ENCODE results near the gene FAM83C.
"Not testable (repeated sequence)": the region's sequence is repeated elsewhere in the genome, so short reads cannot be mapped to it uniquely, and the experiment has no call there.

FAM83C gene

DNA sequence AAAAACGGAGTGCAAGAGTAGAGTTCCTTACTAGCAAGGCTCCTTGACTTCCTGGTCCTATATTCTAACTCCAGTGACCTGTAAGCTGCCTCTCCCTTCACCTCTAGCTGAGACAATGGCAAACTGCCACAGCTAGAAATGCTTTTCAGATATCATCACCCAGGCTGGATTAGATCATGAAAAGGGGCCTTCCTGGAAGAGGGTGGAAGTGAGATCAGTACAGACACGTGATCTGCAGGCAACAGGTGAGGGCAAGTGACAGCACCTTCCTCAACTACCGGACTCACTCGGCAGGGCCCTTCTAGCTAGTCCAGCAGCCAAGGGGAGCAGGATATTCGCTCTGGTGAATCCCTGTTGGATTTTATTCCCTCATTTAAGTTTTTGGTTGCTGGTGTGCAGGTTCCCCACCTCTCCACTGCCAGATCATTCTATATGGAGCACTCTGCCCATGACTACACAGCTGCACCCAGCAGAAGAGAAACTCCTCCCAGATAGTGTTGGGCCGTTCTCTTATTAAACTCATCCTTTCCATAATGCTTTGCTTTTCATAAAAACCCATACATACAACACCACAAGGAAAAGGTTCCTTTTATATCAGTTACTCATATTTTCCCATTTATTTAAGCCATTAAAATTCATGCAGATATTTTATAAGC lies 26.4 kb upstream of the FAM83C start:
- no peak for DNase-seq

DNA sequence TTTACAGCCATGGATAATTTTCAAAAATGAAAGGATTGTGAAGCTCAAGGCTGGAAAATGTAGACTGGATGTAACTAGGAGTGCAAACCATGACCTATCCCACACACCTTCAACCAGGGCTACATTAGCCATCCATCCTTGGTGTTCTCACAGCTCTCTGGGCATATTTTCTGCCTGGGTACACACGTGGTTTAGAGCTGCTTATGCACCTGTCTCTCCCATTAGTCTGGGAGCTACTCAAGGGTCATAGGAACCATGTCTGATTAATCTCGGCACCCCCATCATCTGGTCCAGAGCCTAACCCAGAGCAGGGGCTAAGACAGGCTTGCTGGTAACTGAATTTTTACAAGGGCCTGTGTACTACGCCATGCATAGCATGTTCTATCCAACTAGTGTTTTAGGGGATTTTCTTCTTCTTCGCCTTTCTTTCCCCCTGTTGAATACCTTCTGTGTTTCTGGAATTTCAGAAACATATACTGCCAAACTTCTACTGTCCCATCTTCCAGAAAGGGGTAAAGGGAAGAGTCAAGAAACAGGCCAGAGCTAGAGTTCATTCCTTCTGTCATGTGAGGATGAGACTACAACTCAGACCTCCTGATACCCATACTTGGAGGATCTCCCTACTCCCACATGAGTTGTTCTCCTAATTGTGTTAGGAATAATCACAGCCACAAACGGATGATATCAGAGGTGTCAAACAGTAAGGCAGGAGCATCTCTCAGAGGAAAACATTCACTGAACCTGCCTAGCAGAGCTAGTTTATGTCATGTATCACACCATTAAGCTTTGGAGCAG lies 25.4 kb upstream of the FAM83C start:
- DNase-seq = no peak

DNA sequence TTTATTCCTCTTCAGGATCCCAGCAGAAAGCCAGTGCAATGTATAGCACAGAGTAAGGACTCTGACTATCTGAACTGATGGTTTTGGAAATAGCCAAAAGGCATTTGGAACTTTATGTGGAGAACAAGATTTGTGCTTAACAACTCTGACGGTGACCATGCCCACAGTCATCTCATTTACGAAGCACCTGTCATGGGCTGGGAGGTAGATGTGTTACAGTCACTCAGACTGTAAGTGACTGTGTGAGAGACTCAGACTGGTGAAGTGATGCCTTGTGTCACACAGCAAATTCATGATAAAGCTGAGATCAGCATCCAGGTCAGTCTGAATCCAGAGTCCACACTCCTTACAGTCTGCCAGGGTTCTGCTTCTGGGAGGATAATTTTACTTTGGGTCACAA lies 23.9 kb upstream of the FAM83C start:
- DNase-seq = no peak

DNA sequence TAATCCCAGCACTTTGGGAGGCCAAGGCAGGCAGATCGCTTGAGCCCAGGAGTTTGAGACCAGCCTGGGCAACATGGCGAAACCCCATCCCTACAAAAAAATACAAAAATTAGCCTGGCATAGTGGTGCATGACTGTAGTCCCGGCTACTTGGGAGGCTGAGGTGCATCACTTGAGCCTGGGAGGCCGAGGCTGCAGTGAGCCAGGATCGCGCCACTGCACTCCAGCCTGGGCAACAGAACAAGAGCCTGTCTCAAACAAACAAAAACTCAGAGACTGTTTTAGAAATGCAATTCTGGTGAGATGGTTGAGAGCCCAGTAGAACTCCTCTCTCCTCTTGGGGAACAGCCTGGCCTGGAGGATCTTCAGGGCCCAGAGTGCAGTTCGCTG lies 23.4 kb upstream of the FAM83C start:
- not testable (repeated sequence) for DNase-seq

DNA sequence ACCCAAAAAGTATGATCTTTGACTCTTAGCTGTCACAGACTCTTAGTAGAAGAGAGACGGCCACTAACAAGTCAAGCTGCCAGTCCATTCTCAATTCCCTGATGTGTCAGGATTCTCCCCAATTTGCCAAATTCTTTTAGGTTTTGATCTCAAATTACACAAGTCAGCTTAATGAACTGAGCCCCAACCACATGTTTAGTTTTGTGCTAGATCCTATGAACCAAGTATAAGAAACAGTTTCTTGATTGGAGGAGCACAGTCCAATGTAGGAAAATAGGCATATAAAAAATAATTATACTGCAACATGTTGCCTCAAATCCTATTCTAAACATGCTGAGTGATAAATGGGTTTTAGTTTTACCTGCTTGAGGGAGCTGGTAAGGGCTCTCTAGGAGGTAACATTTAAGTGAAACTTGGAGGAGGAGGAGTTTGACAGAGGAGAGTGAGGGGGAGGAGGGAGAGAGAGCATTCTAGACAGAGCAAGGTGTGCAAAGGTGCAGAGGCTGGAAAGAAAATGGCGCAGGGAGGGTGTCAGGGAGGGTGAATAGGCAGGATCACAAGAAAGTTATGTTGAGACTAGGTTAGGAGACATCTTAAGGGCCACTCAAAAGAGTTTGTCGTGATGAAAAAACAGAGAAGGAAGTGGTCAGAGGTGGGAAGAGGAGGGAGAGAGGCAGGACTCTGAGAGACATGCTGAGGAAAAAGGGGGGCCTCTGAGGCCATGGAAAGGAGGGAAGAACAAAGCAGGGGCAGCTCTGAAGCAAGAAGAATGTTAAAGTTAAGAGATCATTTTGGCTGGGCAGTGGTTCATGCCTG lies 22.8 kb upstream of the FAM83C start:
- no peak for DNase-seq

DNA sequence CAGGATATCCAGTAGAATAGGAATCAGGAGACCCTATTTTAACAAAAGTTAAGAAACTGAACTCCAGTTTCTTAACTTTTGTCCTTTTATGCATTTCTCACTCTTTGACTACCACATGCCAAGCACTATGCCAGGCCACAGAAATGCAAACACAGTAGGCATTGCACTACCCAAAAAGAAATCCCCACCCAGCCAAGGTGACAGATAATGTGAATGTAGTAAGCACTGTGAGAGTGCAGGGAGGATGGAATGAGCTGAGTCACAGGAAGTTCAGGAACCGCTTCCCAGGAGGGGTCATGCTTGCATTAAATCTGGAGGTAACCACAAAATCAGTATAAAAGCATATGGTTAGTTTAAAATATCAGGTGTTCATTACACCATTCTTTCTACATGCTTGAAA lies 20.1 kb upstream of the FAM83C start:
- no peak for DNase-seq

DNA sequence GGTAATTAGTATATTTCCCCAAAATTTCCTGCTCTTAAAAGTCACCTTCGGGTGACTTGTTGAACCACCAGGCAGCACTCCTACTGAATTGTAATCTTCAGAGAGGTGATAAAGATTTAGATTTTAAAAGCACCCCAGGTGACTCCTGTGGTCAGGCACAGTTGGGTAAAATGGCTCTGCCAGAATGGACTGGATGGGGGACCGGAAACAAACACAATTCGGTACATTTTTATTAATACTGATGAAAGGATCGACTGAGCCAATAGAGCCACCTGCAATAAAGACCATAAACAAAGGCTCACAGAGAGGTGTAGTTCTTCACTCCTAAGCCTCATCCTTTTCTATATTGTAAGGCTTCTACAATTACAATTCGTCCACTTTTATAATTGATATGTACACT lies 19.6 kb upstream of the FAM83C start:
- no peak for DNase-seq

DNA sequence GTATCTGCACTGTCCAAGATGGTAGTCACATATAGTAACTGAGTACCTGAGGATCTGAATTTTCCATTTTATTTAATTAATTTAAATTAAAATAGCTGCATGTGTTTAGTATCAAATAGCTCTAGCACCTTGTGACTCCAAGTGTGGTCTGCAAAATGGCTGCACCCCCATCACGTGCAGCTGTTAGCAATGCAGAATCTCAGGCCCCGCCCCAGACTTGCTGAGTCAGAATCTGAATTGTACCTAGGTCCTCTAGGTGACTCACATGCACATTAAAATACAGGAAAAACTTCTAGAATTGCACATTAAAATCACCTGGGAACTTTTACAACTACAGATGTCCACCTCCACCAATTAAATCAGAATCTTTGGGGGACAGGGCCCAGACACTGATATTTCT lies 19.2 kb upstream of the FAM83C start:
- DNase-seq = no peak

DNA sequence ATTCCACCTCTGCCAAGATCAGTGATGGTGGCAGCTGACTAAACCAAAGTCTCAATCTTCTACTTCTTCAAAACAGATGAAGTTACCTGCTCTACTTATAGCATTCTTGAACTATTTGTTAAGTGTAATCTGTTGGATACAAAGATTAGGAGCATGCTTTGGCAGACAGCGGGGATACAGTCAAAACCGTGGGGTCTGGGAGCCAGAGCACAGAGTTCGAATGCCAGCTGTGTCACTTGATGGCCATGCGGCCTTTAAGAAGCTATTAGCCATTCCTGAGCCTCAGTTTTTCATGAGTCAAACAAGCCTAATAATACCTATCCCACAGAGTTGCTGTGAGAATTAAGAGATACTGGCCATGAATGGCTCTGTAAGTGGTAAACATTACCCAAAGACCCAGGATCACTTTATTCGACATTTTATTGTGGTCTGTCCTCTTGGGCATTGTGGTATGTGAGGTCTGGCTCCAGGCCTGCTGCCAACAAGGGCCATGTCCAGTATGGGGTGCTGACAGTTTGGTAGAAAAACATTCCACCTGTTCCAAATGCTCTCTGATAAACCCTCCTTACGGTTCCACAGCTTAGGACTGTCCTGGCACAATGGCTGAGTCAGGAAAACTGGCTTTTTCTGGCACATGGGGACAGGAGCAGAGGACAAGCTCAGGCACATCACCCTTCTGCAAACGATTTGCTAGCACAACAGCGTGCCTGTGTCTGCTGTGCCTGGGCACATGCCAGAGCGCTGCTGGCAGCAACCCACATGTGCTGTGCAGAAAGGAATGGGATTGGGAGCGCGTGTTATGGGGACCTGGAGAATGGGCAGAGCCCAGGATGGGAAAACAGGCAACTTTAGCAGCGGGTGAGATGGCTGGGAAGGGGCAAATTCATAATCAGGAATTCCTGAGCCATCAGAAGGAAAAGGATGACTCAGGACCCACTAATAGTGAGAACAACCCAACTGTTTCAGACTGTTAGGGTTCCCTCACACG lies 15.7 kb upstream of the FAM83C start:
- DNase-seq = no peak

DNA sequence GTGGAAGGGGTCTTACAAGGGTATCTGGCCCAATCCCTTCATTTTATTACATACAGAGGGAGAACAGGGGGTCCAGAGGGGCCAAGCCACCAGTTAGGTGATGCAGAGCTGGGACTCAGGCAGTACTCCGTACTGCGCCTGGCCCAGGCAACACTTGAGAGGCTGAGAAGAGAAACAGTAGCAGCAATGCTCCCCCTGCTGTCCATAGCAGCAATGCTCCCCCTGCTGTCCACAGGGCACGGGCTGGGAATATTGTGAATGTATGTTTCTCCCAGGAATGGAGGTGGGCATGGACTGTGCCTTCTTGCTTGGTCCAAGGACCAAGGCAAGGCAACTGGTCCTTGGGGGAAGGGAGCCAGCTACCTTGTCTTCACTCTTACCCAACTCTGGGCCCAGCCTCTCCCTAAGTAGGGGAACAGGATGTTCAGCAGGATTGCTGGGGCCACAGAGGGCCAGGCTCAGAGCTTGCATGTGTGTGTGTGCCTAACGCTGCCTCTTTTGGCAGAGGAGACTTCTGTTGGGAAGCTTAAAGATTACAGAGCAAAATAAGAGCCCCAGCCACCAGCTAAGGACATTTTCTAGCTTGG lies 14.8 kb upstream of the FAM83C start:
- no peak for DNase-seq

DNA sequence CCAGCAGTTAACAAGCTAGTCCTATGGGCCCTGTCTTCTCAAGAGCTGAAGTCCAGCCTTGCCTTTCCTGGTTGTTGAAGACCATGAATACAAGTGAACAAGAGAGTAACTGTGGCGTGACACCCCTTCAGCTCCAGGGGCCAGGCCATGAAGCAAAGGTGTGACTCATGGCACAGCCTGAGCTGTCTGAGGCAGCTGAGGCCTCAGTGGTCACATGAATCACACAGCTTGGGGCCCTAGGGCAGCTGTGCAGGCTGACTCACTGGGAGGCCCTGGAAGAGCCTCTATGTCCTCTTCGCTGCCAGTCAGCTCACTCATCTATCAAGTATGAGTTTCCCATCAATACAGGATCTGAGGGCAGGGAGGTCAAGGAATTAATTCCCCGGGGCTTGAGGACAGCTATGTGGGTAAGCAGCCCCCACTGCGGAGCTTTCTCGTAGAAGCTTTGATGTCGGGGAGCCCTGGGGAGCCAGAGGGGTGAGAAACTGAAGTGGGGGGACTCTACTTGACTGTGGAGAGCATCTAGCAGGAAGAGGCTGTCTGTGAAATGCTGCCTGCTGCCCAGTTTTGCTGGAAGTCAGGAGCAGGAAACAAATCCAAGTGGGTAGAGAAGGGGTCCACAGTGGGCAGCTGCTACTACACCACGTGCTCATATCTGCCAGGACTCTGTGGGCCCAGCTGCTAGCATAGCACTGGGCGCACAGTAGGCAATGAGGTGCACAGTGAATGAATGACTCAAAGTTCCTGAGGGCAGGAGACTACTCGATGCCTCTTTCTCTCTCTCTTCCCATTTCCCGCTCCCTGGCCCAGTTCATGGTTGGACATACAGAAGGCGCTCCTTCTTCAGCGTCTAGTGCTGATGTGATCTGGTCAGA lies 13.7 kb upstream of the FAM83C start:
- DNase-seq = no peak

DNA sequence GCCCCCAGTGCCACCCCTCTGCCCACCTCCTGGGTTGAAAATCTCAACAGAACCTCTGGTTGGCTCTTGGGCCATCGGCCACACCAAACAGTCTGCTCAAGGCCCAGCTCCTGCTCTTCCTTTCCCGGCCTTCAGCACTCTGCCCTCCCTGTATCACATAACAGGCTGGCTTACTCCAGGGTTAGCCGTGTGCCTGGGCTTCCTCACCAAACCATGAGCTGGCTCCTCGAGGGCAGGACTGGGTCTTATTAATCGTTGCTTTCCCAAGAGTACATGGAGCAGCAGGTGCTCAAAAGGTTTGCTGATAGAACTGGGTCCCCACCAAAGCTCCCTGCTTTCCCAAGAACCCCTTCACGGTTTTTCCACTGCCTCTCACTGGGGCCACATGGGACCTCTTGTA lies 12.7 kb upstream of the FAM83C start:
- no peak for DNase-seq

DNA sequence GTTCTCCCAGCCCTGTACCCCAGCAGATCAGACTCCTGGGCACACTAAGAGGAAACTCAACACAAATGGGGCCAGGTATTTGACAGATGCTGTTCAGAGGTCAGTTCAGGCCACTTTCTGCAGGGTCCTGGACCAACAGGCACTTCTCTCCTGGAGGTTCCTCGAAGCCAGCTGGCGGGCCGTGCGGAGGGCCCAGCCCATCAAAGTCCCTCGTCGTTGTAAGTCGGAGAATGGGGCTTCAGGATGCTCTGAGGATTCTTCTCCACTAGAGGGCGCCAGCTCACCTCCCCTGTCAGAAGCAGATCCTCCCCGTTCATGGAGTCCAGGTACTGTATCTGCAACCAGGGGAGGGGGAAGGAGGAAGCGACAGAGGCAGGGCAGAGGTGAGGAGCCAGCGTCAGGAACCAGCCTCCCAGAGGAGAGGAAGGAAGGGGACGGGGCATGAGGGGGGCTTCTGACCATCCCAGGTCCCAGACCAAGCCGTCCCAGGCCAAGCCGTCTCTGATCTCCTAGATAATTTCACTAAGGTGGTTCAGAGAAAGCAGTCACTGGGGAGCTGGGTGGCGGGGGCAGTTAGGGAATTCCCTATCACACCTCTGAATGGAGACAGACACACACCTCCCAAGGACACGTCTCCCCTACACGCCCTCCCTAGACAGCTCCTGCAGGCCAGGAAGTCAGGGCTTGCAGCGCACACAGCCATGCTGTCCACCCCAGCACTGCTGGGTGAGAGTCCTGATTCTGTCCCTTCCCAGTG lies 11.7 kb upstream of the FAM83C start:
- DNase-seq = no peak

DNA sequence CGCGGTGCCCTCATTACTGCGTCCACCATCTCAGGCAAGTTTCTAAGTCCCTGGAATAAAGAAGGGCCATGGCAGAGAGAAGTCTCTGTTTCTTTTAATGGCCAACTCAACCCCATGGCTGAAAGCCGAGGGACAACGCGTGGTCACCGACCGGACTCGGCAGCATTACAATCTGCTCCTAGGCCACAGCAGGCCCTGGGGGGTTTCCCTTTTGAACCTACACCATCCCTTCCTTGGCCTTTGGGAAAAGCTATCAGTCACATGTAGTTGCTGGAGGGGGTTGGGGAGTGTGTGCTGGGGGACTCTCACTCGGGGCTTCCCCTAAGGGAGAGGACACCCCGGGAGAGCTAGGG lies 11.1 kb upstream of the FAM83C start:
- DNase-seq = no peak

DNA sequence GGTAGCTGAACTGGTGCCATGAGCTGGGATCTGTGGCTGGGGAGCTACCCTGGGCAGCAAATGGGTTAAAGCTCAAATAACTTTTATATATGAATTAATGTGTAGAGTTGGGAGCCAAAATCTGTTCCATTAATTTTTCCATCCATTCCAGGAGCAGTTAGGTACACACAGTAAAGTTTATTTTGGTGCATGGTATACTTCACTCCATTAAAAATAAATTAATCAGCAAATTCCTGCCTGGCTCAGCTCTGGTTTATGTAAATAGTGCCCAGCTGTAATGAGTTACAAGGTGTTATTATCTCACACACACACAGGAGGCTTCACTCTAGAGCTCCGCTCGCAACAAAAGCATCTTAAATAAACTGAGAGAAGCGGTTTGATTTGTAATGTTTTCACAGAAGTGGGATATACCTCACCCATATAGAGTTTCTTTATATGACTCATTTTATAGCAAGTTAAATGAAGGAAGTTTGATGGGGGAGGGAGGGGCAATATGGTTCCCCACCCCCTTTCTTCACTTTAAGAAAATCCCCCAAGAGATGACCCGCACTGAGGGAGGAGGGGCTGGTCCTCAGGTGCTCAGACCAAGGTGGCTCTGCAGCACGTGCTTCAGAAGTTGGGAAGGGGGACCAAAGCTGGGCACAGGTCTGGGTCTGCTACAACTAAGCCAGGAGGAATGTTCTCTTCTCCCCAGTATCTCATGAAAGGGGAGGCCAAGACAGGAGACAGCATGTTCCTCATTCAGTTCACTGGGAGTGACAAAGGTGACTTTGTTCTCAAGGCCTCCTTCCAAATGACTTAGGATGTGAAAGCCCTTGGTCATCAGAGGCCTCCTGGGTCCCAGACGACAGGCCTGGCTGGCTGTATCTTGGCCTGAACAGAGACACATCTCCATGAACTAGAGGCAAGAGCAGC lies 10.5 kb upstream of the FAM83C start:
- DNase-seq = no peak

DNA sequence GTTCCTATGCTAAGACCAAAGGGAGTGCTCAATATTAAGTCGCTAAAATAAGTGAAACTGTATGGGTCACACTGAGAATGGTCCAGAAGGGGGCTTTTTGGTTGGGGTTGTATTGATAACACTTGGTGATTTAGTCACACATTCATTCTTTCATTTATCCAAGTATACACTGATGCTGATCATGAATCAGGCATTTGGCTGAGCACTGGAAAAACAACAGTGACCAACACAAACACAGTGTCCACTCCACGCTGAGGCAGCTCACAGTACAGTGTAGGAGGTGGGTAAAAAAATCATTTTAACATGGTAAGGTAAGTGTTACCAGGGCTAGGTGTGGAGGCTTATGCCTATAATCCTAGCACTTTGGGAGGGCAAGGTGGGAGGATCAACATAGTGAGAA lies 9.2 kb upstream of the FAM83C start:
- no peak for DNase-seq

DNA sequence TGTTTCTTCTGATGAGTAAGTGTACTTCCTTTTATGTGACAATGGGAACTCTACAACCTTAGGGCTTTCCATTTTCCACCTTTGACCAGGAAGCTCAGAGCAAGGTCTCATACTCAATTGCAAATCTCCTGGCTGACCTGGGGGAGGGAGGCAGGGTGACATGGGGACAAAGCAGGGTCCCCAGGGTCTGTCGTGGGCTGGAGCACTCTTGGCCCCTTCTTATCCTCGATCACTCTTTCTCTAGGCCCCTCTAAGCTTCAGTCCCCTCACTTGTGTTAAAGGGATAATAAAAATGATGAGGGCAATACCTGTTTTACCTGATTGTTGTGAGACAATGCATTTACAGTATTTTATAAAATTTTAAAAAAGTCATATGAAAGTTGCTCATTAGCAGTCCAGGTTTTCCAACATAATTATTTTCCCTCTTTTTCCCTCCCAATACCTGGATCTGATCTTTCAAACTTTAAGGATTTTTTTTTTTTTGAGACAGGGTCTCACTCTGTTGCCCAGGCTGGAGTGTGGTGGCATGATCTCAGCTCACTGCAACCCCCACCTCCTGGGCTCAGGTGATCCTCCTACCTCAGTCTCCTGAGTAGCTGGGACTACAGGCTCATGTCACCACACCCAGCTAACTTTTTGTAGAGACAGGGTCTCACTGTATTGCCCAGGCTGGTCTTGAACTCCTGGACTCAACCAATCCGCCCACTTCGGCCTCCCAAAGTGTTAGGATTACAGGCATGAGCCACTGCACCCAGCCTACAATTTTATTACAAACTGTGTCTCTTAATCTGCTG lies 8.4 kb upstream of the FAM83C start:
- no peak for DNase-seq

DNA sequence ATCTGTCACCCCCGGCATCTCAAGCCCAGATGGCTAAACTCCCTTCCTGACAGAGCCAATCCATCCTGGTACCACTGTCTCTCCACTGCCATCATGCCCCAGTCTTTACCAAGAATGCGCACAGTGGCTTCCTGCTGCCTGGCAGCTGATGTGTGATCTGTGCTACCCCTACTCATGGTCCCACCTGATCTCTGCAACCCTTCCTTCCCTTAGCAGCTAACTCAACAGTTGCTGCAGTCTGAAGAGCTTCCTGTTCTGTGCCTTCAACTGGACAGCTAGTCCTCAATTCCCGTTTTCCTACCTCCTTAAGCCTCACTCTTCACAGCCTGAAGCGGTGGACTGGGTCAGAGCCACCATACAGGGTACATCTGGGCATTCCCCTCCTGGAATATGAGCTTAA lies 7.6 kb upstream of the FAM83C start:
- DNase-seq = no peak

DNA sequence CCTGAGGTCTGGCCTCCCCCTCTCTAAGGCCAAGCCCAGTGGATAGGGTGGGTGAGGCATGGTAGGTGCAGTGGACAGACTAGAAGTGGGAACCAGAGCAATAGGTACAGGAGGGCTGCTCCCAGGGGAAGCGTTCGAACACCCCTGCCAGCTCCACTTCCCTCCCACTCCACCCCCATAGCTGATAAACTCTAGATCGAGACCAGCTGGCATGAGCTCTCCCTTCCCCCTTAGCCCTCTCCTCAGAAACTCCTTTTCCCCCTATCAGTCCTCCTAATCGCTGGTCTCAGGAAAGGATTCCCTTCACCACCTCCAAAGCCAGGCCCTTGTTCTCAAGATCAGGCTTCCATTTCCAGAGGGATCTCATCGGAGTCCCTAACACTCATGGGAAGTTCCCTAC lies 6.0 kb upstream of the FAM83C start:
- no peak for DNase-seq

Measured in 8988T (cell line).